Heart left ventricle (tissue), 16 donors: ENCODE results near the gene GPR137. TPM values are rescaled to one million over a fixed set of nuclear protein-coding genes. Genes with fewer than 3 reads are reported as not detected.

ENCODE experiments used
- ATAC-seq, 4 donors: fragments of 200-7000 bp; cut with Tn5 transposase; one replicate each; pipeline ENCODE4 v1.9.1; 2020 to 2022; ENCODE audit warnings: moderate library complexity in 4 of 4, mild to moderate bottlenecking in 3 of 4, moderate number of reproducible peaks in 1 of 4
- DNase-seq, 5 donors: peaks; one replicate each; pipeline ENCODE4 v3.0.0-alpha.2; 2020
- H3K27ac ChIP-seq, 12 donors: fragments of 200-600 bp; sonication (generic) in 4 of 12; one replicate each; pipeline versions ENCODE4 v1.5.0 to v1.8.0; 2016 to 2022; ENCODE audit warnings: mild to moderate bottlenecking in 2 of 12
- H3K27me3 ChIP-seq, 9 donors: fragments of 200-600 bp; sonication (generic) in 2 of 9; one replicate each; pipeline versions ENCODE4 v1.5.1 to v1.8.0; 2016 to 2022; ENCODE audit warnings: mild to moderate bottlenecking in 3 of 9
- H3K36me3 ChIP-seq, 9 donors: fragments of 200-600 bp; sonication (generic) in 2 of 9; one replicate each; pipeline versions ENCODE4 v1.5.0 to v1.8.0; 2018 to 2022; ENCODE audit warnings: mild to moderate bottlenecking in 2 of 9
- H3K4me1 ChIP-seq, 12 donors: fragments of 200-600 bp; sonication (generic) in 4 of 12; one replicate each; pipeline versions ENCODE4 v1.5.0 to v1.8.0; 2016 to 2022; ENCODE audit warnings: mild to moderate bottlenecking in 3 of 12
- H3K4me3 ChIP-seq, 12 donors: fragments of 200-600 bp; sonication (generic) in 4 of 12; one replicate each; pipeline versions ENCODE4 v1.5.0 to v1.8.0; 2017 to 2022; ENCODE audit warnings: mild to moderate bottlenecking in 9 of 12, moderate library complexity in 4 of 12
- H3K9me3 ChIP-seq, 12 donors: fragments of 200-600 bp; sonication (generic) in 4 of 12; one replicate each; pipeline versions ENCODE4 v1.5.0 to v1.8.0; 2016 to 2022; ENCODE audit warnings: mild to moderate bottlenecking in 1 of 12
- CTCF ChIP-seq, 12 donors: fragments of 200-600 bp; sonication (generic) in 4 of 12; IDR thresholded peaks; one replicate each; pipeline versions ENCODE4 v1.5.0 to v1.8.0; 2018 to 2022; ENCODE audit warnings: antibody characterized with exemption in 12 of 12, mild to moderate bottlenecking in 5 of 12
- POLR2A ChIP-seq, 2 donors: fragments of 450-650 bp; IDR thresholded peaks; one replicate each; pipeline ENCODE4 v1.6.1; 2017; ENCODE audit warnings: antibody characterized with exemption in 2 of 2, mild to moderate bottlenecking in 2 of 2, moderate library complexity in 2 of 2
- WGBS, 4 donors: extraction: QIAGEN DNeasy Blood & Tissue Kit in 2 of 4; methylation state at CpG; one replicate each; pipeline versions ENCODE4 v1.1.5 to v1.1.7; 2013 to 2018; 5-methylcytosine and 5-hydroxymethylcytosine counted together
- intact Hi-C, 10 donors: fragments of 100-400 bp; cut with DNase I; formaldehyde crosslinking; loops; one replicate each; pipeline versions ENCODE4 v1.11.1 to v1.14.2; 2022
- polyA plus RNA-seq, 2 donors: library from polyadenylated mRNA; stranded (reverse); fragments of 200-250 nt; gene quantifications; one replicate each; pipeline ENCODE4 v1.2.3, GENCODE V29; 2013
- total RNA-seq, 9 donors: library from RNA; depleted of rRNA in 2 of 9; stranded (reverse); fragments of >200 nt in 2 of 9; fragmentation: NEBNext Ultra II Directional in 3 of 9; extraction: Animal tissue kit (Norgen Biotek cat#: 25700) in 3 of 9; gene quantifications; one replicate each; pipeline versions ENCODE4 v1.1.0 to v1.2.4, GENCODE V29; 2016 to 2023
- donor health status: ischemic (EF 13 %, LVEDD 7.1; RV severe dilation, severe dysfunction).
- donor health status: healthy with polysubstance abuse.
- donor health status: DM: no; HTN: yes; CAD: no.
- donor health status: DM: no; HTN: no; CAD: no.
- donor health status: ischemic (EF 25% LVEDD 6.9; RV normal size, moderate dysfunction).
- donor health status: ischemic (EF 25% LVEDD 5.7; RV mildly dilated, moderate dysfunction).
- donor health status: healthy.
- donor health status: DM: yes; HTN: yes; CAD: no.
- donor health status: ischemic (EF 35%, LVEDD 5.7; RV mildly dilated, moderate dysfunction).
- donor health status: nonischemic (EF 11% LVEDD 7.7; RV severe dilation, severe dysfunction).
- donor health status: DM: yes; HTN: yes; CAD: no.
- donor health status: PGD.
- donor health status: ischemic (EF 29% LVEDD 5.4; RV normal size, mild dysfunction).
- donor health status: nonischemic (EF 23%, LVEDD 6.1; RV moderate dilation, normal function).

Gene GPR137
- total and polyA plus RNA-seq, 11 donors = 20.2 to 48.3 (median 26.2) TPM

- TF ChIP-seq CTCF (IDR thresholded peaks at IDR 0.05) = no peak
- peak; percentile 69 to 74 for TF ChIP-seq POLR2A (IDR thresholded peaks at IDR 0.05)
- intact Hi-C loops = loop anchor here in 5 of 10 donors (1.0 to 10.0 kb wide), 7 partner anchors 34 to 330 kb away; partner anchors contain the start of genes PPP1R14B (in 2 of the 5), COX8A (in 1 of the 5), FKBP2 (in 1 of the 5) and PLCB3 (in 1 of the 5)
- 0 to 1% (median 1%) methylated on average over 15 to 81 of the region's 81 CpGs for WGBS, 4 donors
Measured at GRCh38 chr11:64305075-64305690, 19.5 kb downstream of the GPR137 start, which contains the start of gene ESRRA. ESRRA (plus strand) TSS chr11:64305524; CDS start chr11:64307180, 1,656 bp downstream.

GRCh38 chr11:64305691-64306562, 20.3 kb downstream of the GPR137 start:
- peaks cover 0 to 33% (median 21%) of the 10 kb centered on the region in 12 donors for H3K4me1 ChIP-seq
- ATAC-seq (peak in 3 of 4 donors; percentile 12 to 27 (median 20)), DNase-seq (peak; percentile 76 to 86 (median 80))
- TF ChIP-seq POLR2A (IDR thresholded peaks at IDR 0.05) = no peak
- TF ChIP-seq CTCF (IDR thresholded peaks at IDR 0.05) = peak in 10 of 12 donors; percentile 9 to 54 (median 39)
- WGBS, 4 donors = 1 to 2% (median 2%) methylated on average over 44 to 71 of the region's 71 CpGs
- H3K27me3 ChIP-seq = peaks cover 0 to 4% (median 0%) of the 10 kb centered on the region in 9 donors
- H3K4me3 ChIP-seq = peak overlapping the region; percentile 62 to 93 (median 80)
- intact Hi-C loops = loop anchor here in 5 of 10 donors (1.0 to 10.0 kb wide), 7 partner anchors 35 to 331 kb away; partner anchors contain the start of genes PPP1R14B (in 2 of the 5), COX8A (in 1 of the 5), FKBP2 (in 1 of the 5) and PLCB3 (in 1 of the 5)
- H3K9me3 ChIP-seq = no peaks in the 10 kb centered on the region
- peaks cover 0 to 17% (median 7%) of the 10 kb centered on the region in 9 donors for H3K36me3 ChIP-seq
- peak overlapping the region; percentile 89 to 98 (median 96) for H3K27ac ChIP-seq

More at GRCh38 chr11:64305075-64305690, 19.5 kb downstream of the GPR137 start, which contains the start of gene ESRRA:
- Histone ChIP-seq H3K4me3 (peak within 1 kb of the TSS; percentile 62 to 93 (median 80)), H3K4me1 (peaks cover 0 to 41% (median 29%) of the 10 kb centered on the region in 12 donors), H3K36me3 (peaks cover 0 to 11% (median 7%) of the 10 kb centered on the region in 9 donors), H3K9me3 (no peaks in the 10 kb centered on the region), H3K27me3 (peaks cover 0 to 10% (median under 1%) of the 10 kb centered on the region in 9 donors), H3K27ac (peak within 1 kb of the TSS; percentile 90 to 98 (median 97))
- ATAC-seq (peak; percentile 83 to 90 (median 90)), DNase-seq (peak; percentile 100)

GRCh38 chr11:64306563-64306875, 20.9 kb downstream of the GPR137 start:
- no peaks in the 10 kb centered on the region for H3K9me3 ChIP-seq
- DNase-seq (no peak), ATAC-seq (no peak)
- peak overlapping the region; percentile 62 to 93 (median 80) for H3K4me3 ChIP-seq
- peak overlapping the region; percentile 8 to 98 (median 96) for H3K27ac ChIP-seq
- peaks cover 0 to 20% (median 7%) of the 10 kb centered on the region in 9 donors for H3K36me3 ChIP-seq
- H3K4me1 ChIP-seq = peaks cover 0 to 31% (median 21%) of the 10 kb centered on the region in 12 donors
- 25 to 30% (median 27%) methylated on average over 7 to 9 of the region's 9 CpGs for WGBS, 4 donors
- intact Hi-C loops = loop anchor here in 2 of 10 donors (10.0 kb wide), 2 partner anchors 52 to 332 kb away; partner anchors contain the start of genes COX8A (in 1 of the 2) and PLCB3 (in 1 of the 2)
- TF ChIP-seq POLR2A (IDR thresholded peaks at IDR 0.05) (no peak), CTCF (IDR thresholded peaks at IDR 0.05) (no peak)
- peaks cover 0 to 4% (median 0%) of the 10 kb centered on the region in 9 donors for H3K27me3 ChIP-seq
